Endothelial cell of umbilical vein (primary cell): Measurements from ENCODE around the gene DDX24. TPM values are rescaled to one million over a fixed set of nuclear protein-coding genes. Genes with fewer than 3 reads are reported as not detected.

Source experiments
- BruUV-seq: library from RNA; stranded (reverse); fragments of 400-500 nt; replicated peaks from 2 replicates; lab custom pipeline; 2021; lab: Mats Ljungman, UMichigan
- CTCF ChIA-PET: fragments of 300-600, 350-600 bp; sonication (Branson Sonifier 250); formaldehyde crosslinking; loops from one replicate; lab custom pipeline; 2021; ENCODE audit warnings: antibody characterized with exemption, inconsistent platforms; lab: Charles Lee
- POLR2A ChIA-PET: fragments of 300-600, 350-600 bp; sonication (Branson Sonifier 250); formaldehyde crosslinking; loops from one replicate; lab custom pipeline; 2021; ENCODE audit warnings: antibody characterized with exemption, inconsistent platforms; lab: Charles Lee
- DNase-seq: peaks from one replicate; pipeline ENCODE4 v3.0.0-alpha.2; 2011; ENCODE audit warnings: low read depth, low spot score
- FAIRE-seq: peaks from 2 replicates; lab custom pipeline; 2011; peaks lifted over from hg19 to GRCh38; lab: Jason Lieb, UNC
- H2AFZ ChIP-seq: 2 replicates; pipeline ENCODE4 v1.6.0; 2012; ENCODE audit warnings: low read depth, low read length, control low read depth, inconsistent platforms
- H3K27ac ChIP-seq: 2 replicates; pipeline ENCODE4 v1.5.1; 2011; ENCODE audit warnings: low read depth, mild to moderate bottlenecking, control low read depth, low read length, moderate library complexity; ENCODE audit not compliant: insufficient read depth
- H3K27me3 ChIP-seq, 2 experiments: 2 replicates each; pipeline versions ENCODE4 v1.6.0 to v1.6.1; 2011; ENCODE audit warnings: low read length in 2 of 2, mixed read lengths in 1 of 2; ENCODE audit not compliant: control insufficient read depth in 2 of 2, insufficient read depth in 2 of 2
- H3K36me3 ChIP-seq, 2 experiments: 2 replicates in 1 of 2; 3 replicates in 1 of 2; pipeline ENCODE4 v1.5.1; 2011; ENCODE audit warnings: low read length in 2 of 2, mild to moderate bottlenecking in 1 of 2, moderate library complexity in 1 of 2; ENCODE audit not compliant: control insufficient read depth in 2 of 2, insufficient read depth in 2 of 2; ENCODE audit errors: extremely low read depth in 1 of 2
- H3K4me1 ChIP-seq: 3 replicates; pipeline ENCODE4 v1.5.1; 2011; ENCODE audit warnings: mild to moderate bottlenecking, low read length; ENCODE audit not compliant: control insufficient read depth, insufficient read depth; ENCODE audit errors: extremely low read depth
- H3K4me2 ChIP-seq: 2 replicates; pipeline ENCODE4 v1.6.1; 2011; ENCODE audit warnings: low read length, control low read depth, mixed read lengths; ENCODE audit not compliant: insufficient read depth
- H3K4me3 ChIP-seq, 3 experiments: fragments of 200-600 bp in 1 of 3; sonication (generic), shearing (Covaris generic) in 1 of 3; replicated peaks in 1 of 3; 2 replicates each; pipeline ENCODE4 v1.5.1; 2011 to 2016; ENCODE audit warnings: control low read depth in 3 of 3, low read length in 3 of 3, mild to moderate bottlenecking in 2 of 3, inconsistent platforms in 1 of 3, low read depth in 1 of 3, moderate library complexity in 1 of 3; ENCODE audit not compliant: insufficient read depth in 1 of 3
- H3K79me2 ChIP-seq: 2 replicates; pipeline ENCODE4 v1.6.0; 2012; ENCODE audit warnings: low read length, inconsistent platforms; ENCODE audit not compliant: control insufficient read depth, insufficient read depth
- H3K9ac ChIP-seq: replicated peaks from 2 replicates; pipeline ENCODE3; 2011; ENCODE audit warnings: low read length, control low read depth; ENCODE audit not compliant: insufficient read depth; ENCODE audit errors: extremely low read depth
- H3K9me1 ChIP-seq: replicated peaks from 3 replicates; pipeline ENCODE4 v1.6.0; 2011; ENCODE audit warnings: mild to moderate bottlenecking, low read length; ENCODE audit not compliant: control insufficient read depth, insufficient read depth; ENCODE audit errors: extremely low read depth
- H3K9me3 ChIP-seq: replicated peaks from 2 replicates; pipeline ENCODE4 v1.5.1; 2012; ENCODE audit warnings: low read length, inconsistent platforms; ENCODE audit not compliant: control insufficient read depth, insufficient read depth
- H4K20me1 ChIP-seq: replicated peaks from 2 replicates; pipeline ENCODE3; 2011; ENCODE audit warnings: mild to moderate bottlenecking, low read length; ENCODE audit not compliant: control insufficient read depth, insufficient read depth; ENCODE audit errors: extremely low read depth
- JUN ChIP-seq: IDR thresholded peaks from 2 replicates; pipeline ENCODE4 v1.6.1; 2011; ENCODE audit warnings: borderline replicate concordance, low read depth; ENCODE audit not compliant: insufficient read length, insufficient read depth
- POLR2AphosphoS5 ChIP-seq: IDR thresholded peaks from 2 replicates; pipeline ENCODE4 v1.6.1; 2012; ENCODE audit warnings: low read depth, mild to moderate bottlenecking, control low read depth, low read length, moderate library complexity; ENCODE audit not compliant: insufficient read depth
- dilution Hi-C: fragments of 300-500 bp; cut with MboI; formaldehyde crosslinking; loops from one replicate; pipeline ENCODE4 v1.15.0; 2019; ENCODE audit warnings: low sequenced_read_pairs; ENCODE audit not compliant: extremely low pct_ligation_motif_present
- intact Hi-C: fragments of 100-400 bp; cut with micrococcal nuclease; formaldehyde crosslinking; loops from one replicate; pipeline ENCODE4 v1.10.0; 2022
- polyA plus RNA-seq, 4 experiments: library from polyadenylated mRNA; depleted of rRNA in 3 of 4; stranded (reverse) in 3 of 4; unstranded in 1 of 4; fragments of >200 nt; gene quantifications; 2 replicates each; pipeline versions ENCODE4 v1.2.1 to v1.2.3, GENCODE V29; 2011 to 2012; ENCODE audit warnings: missing spikeins in 1 of 4
- total RNA-seq: library from RNA; stranded (reverse); gene quantifications from 2 replicates; pipeline ENCODE4 v1.2.3, GENCODE V29; 2021
- TF ChIP-seq, protein P1 (sequence below), 2 donors: IDR thresholded peaks; 1 replicate in 1 of 2; 2 replicates in 1 of 2; pipeline ENCODE4 v1.5.1; 2011; ENCODE audit warnings: low read length in 2 of 2, mild to moderate bottlenecking in 2 of 2, moderate library complexity in 2 of 2, control low read depth in 1 of 2, inconsistent platforms in 1 of 2, low read depth in 1 of 2; ENCODE audit not compliant: insufficient read depth in 1 of 2; ENCODE audit errors: extremely low read depth in 1 of 2
- TF ChIP-seq, protein P2 (sequence below): IDR thresholded peaks from 2 replicates; pipeline ENCODE4 v1.6.1; 2011; ENCODE audit not compliant: insufficient read depth, insufficient read length

DDX24 gene
- total and polyA plus RNA-seq, 2 donors (not counting 3 experiments of a cell fraction or from before 2014, with no cell fraction given): 88.3 to 141 TPM

DNA sequence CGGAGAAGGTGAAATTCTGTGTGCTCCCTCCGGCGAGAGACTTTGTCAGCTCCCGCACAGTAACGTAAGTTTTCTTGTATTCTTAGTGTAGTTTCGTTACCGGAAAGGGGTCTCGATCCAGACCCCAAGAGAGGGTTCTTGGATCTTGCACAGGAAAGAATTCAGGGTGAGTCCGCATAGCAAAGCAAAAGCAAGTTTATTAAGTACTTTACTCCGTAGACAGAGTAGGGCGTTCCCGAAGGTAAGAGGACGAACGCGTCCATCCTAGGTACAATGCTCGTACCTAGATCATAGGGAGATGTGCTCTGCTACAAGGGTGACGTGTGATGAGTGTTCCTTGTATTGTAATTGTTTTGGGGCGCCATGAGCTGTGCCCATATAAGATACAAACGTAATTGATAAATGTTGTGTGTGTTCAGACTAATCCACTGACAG lies 401 bp upstream of the DDX24 start:
- Histone ChIP-seq H3K79me2 (peaks cover 45% of the 10 kb centered on the region), H3K9me1 (no peaks in the 10 kb centered on the region), H3K4me3 (peak overlapping the region; percentile 67 to 88 (median 82)), H3K4me1 (peaks cover 29% of the 10 kb centered on the region), H4K20me1 (no peaks in the 10 kb centered on the region), H3K36me3 (peaks cover 3 to 5% of the 10 kb centered on the region in 2 experiments), H3K27ac (peak overlapping the region; percentile 80), H3K9me3 (no peaks in the 10 kb centered on the region), H2AFZ (peak overlapping the region; percentile 78), H3K9ac (peak overlapping the region; percentile 89), H3K4me2 (peak overlapping the region; percentile 66), H3K27me3 (no peaks in the 10 kb centered on the region)
- intact Hi-C loops (loop anchor here (1.0 to 5.0 kb wide), 4 partner anchors 30 to 91 kb away; partner anchors contain the start of gene PPP4R4), dilution Hi-C loops (no loop called here)
- TSS peak; percentile 61 for BruUV-seq
- POLR2A ChIA-PET: interaction anchor here (0.7 to 2.0 kb wide), 5 partner anchors 11 to 51 kb away, joined by 3 to 5 read pairs (median 4); partner anchors contain the start of genes IFI27 and IFI27L2
- FAIRE-seq (no peak), DNase-seq (no peak)
- TF ChIP-seq, protein P1, sequence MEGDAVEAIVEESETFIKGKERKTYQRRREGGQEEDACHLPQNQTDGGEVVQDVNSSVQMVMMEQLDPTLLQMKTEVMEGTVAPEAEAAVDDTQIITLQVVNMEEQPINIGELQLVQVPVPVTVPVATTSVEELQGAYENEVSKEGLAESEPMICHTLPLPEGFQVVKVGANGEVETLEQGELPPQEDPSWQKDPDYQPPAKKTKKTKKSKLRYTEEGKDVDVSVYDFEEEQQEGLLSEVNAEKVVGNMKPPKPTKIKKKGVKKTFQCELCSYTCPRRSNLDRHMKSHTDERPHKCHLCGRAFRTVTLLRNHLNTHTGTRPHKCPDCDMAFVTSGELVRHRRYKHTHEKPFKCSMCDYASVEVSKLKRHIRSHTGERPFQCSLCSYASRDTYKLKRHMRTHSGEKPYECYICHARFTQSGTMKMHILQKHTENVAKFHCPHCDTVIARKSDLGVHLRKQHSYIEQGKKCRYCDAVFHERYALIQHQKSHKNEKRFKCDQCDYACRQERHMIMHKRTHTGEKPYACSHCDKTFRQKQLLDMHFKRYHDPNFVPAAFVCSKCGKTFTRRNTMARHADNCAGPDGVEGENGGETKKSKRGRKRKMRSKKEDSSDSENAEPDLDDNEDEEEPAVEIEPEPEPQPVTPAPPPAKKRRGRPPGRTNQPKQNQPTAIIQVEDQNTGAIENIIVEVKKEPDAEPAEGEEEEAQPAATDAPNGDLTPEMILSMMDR (IDR thresholded peaks at IDR 0.05; ENCODE audit: extremely low read depth in 1 of 2, insufficient read depth in 1 of 2, low read depth in 1 of 2, low read length in 2 of 2): no peak
- TF ChIP-seq POLR2AphosphoS5: no peak
- no peak for TF ChIP-seq JUN
- TF ChIP-seq, protein P2, sequence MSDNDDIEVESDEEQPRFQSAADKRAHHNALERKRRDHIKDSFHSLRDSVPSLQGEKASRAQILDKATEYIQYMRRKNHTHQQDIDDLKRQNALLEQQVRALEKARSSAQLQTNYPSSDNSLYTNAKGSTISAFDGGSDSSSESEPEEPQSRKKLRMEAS: no peak
- CTCF ChIA-PET: interaction anchor here (0.6 to 2.9 kb wide), 10 partner anchors 15 to 141 kb away, joined by 3 to 16 read pairs (median 5); partner anchors contain the start of gene IFI27L2
